Measurements from ENCODE around the gene ECE2.

ECE2 gene

DNA sequence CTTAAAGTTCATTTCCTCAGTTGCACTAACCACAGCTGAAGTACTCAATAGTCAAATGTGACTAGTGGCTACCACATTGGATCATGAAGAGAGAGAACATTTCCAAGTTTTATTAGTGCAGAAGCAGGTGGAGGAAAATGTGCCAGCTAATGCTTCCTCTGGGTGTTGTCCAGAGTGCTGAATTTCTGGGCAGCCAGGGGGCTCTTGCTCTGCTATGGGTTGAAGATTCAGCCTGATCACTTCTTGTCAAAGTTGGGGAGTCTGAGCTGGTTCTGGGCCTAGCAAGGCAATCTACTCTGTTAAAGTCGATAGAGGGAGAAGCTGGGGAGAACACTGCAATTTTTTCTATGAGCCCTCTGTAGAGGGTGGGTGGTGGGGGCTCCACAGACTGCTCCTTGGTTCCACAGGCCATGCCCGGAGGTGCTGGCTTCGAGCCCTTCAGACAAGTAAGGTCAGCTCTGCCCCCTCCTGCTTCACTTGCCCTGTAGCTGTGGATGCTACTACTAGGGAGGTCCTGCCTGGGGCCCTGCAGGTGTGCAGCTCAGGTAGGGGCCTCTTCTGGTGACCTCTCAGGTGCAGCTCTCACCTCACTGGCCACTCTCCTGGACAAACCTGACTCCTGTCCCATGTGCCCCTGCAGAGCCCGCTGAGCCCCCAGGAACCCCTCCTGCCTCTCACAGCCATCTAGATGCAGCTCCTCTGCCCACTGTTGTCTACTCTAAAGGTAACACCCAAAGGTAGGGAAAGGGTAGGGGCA is 35.3 kb upstream of the ECE2 start:
- no peak for DNase-seq (ENCODE audit: low spot score)

DNA sequence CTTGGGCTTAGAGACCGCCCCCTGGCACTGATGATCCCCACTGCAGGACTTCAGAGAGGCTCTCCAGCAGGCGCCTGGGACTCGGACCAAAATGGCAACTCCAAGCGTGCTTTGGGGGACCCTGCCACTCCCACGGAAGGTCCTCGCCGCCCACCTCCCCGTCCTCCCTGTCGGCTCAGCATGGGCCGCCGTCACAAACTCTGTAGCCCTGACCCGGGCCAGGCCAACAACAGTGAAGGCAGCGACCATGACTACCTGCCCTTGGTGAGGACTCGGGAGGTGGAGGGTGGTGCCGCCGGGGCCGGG is 34.7 kb upstream of the ECE2 start:
- DNase-seq (ENCODE audit: low spot score): no peak

DNA sequence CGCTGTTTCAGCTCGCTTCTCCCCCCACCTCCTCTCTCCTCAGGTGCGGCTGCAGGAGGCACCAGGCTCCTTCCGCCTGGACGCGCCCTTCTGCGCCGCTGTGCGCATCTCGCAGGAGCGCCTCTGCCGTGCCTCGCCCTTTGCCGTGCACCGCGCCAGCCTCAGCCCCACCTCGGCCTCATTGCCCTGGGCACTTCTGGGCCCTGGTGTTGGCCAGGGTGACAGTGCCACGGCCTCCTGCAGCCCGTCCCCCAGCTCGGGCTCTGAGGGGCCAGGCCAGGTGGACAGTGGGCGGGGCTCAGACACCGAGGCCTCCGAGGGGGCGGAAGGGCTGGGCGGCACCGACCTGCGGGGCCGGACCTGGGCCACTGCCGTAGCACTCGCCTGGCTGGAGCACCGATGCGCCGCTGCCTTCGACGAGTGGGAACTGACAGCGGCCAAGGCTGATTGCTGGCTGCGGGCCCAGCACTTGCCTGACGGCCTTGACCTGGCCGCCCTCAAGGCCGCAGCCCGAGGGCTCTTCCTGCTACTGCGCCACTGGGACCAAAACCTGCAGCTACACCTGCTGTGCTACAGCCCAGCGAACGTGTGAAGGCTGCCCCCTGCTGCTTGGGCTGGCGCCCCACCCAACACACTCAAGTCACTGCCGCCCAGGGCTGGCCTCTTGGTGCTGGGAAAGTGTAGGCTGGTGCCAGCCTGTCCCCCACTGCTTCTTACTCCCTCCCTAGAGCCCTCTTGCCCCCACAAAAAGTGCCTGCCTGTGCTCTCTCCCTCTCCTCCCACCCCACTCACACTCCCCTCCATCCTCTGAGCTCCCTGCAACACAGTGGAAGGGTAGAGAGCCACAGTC is 34.1 kb upstream of the ECE2 start:
- DNase-seq (ENCODE audit: low spot score): no peak

DNA sequence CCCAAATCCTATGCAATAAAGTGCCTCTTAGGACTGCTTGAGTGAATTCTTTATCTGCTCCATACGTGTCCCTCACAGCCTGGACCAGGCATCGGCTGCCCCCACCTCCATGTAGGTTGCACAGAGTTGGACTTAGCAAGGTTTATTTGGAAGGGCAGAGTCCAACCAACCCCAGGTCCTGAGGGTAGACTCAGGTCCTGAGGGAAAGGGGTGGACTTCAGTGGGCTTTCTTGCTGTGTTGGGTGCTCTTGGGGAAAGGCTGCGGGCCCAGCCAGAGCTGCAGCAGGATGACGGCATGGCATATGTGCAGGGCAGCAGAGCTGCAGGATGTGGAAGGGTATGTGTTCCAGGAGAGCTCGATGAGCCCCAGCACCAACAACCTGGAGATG is 33.5 kb upstream of the ECE2 start:
- DNase-seq (ENCODE audit: low spot score): no peak

DNA sequence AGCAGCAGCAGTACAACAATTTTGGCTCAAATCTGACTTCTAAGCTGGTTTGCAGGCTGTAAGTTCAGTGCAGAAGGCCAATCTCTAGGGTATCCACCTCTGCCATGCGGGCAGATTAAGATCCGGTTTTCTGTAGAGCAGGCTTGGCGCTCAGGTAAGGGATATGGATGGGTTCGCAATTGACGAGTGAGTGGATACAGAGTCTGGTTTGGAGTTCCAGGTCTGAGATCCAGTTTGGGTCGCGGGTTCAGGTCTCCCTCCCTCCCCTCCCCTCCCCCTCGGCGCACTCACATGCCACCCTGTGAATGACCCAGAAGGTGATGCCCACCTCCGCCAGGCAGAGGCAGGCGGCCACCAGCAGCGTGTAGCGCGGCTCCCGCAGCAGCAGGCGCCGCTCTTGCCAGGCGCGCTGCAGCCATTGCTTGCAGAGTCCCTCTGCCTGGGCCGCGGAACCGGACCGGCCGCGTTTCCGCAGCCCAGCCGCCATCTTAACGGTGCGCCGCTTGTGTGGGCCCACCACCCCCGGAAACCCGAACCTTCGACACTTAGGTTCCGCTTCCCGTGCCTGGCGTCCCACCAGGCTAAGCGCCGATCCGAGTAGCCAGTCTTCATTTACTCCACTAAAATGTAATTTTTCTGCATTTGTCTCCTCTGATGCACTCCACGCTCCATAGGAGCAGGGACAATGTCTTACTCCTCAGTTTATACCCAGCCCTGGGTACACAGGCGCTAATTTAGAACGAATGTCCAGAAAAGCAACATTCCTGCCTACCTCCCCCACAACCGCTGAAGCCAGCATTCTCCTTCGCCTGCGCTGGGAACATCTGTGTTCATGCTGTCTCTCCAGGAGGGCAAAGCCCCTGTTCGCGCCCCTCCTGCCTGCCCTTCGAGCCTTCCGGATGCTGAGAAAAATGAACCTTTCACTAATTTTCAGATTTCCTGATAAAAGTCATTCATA is 27.1 kb upstream of the ECE2 start, which contains the start of gene ALG3:
Gene ALG3, minus strand, starts transcription at position 509 of the 958 bp plus-strand sequence. Its CDS starts 22 bp downstream, at position 487.
- DNase-seq (ENCODE audit: low spot score): peak; percentile 89

DNA sequence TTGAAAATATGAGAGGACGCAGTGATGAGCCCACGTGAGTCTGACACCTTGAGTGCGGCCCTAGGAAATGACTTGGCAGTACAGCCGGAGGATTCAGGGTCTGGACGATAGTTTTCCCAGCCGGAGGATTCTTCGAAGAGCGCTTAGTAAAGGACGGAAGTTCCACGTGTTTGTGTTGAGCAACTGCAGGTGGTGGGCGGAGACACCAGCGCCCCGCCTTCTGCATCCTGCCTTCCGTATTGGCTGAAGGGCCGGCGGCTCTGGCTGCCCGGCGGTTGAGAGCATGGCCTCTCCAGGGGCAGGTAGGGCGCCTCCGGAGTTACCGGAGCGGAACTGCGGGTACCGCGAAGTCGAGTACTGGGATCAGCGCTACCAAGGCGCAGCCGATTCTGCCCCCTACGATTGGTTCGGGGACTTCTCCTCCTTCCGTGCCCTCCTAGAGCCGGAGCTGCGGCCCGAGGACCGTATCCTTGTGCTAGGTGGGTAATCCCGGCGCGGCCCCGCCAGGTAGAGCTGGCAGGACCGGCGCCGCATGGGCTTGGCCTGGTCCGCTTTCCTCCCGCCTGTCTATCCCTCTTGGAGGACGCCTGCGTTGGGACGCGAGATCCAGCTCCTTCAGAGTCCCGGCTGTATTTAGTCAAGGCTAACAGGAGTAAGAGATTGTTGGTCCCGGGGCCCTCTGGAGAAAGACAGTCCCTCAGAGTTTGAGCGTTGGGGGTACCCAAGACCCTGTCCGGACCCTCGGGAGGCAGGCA is 26.2 kb upstream of the ECE2 start, which contains the start of gene EEF1AKMT4:
Gene EEF1AKMT4, plus strand, starts transcription at position 261 of the 755 bp plus-strand sequence. Its CDS starts 23 bp downstream, at position 284.
- DNase-seq (ENCODE audit: low spot score): peak; percentile 99

DNA sequence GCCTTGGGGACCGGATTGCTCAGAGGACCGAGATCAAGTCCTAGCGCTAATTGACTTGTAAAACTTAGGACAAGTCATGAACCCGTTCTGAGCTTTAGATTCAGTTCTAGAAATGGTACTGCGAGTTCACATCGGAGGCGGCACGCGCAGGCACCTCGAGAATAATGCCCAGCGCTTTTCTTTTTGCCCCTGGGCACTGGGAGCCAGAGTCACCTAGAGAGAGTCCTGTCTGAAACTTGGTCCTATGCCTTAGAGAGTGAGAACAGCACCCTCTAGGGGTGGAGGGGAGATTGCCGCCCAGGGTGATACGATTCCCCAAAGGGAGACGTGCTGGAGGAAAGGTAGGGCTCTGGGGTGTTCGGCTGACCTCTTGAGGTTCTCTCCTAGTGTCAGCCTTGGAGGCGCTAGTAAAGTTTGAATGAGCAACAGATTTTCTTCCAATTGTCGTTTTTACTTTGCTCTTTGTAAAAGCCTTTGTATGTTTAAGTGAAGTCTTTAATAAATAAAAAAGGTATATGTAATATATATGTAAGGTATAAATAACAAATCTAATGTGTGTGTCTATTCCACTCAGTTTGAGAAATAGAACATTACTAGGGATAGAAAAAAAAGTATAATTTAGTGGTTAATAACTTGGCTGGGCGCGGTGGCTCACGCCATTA is 25.5 kb upstream of the ECE2 start:
- peak; percentile 96 for DNase-seq (ENCODE audit: low spot score)

DNA sequence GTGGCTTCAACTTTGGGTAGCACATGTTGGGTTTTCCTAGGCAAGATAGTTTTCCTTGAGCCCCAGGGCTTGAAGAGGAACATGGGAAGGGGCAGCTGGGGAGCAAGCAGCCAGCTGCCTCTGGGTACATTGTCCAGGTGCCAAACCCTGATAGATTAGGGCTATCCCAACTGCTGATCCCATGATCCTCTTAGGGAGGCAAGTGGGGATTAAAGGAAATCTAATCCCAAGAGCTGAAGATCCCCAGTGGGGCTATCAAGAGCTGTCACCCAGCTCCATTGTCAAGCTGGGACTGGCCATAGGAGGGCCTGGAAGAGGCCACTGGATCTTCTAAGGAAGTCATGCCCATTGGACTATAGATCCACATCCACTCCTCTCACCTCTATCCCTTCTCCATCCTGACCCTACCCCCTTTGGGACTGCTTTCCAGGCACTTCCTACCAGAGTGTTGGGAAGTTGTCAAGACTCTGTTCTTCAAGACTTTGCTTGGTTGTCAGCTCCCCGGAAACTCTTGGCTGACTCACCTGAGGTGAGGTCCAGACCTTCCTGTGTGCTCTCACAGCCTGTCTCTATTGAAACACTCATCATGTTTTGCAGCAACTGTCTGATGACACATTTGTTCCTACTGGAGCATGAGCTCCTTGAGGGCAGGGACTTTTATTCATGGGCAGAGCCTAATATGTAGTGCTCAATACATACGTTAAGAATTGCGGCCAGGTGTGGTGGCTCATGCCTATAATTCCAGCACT is 20.4 kb upstream of the ECE2 start:
- DNase-seq (ENCODE audit: low spot score): no peak

DNA sequence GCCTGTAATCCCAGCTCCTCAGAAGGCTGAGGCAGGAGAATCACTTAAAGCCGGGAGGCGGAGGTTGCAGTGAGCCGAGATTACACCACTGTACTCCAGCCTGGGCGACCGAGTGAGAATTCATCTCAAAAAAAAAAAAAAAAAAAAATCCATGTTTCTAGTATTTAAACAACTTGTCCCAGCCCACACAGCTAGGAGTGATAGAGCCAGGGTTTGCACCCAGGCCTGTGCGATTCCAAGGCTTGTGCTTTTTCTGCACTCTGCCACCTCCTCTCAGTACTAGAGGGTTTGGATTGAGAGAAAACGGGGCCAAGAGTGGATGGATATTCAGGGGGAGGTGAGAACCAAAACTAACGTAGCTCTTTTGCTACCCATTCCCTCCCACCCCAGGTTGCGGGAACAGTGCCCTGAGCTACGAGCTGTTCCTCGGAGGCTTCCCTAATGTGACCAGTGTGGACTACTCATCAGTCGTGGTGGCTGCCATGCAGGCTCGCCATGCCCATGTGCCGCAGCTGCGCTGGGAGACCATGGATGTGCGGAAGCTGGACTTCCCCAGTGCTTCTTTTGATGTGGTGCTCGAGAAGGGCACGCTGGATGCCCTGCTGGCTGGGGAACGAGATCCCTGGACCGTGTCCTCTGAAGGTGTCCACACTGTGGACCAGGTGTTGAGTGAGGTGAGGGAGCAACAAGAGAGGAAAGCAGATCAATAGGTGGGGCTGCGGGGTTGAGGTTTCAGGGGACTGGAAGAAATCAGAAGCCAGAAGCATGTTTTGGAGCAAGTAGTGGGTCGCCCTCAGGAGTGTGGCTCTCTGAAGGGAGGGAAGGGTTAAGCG is 18.5 kb upstream of the ECE2 start:
- no peak for DNase-seq (ENCODE audit: low spot score)

DNA sequence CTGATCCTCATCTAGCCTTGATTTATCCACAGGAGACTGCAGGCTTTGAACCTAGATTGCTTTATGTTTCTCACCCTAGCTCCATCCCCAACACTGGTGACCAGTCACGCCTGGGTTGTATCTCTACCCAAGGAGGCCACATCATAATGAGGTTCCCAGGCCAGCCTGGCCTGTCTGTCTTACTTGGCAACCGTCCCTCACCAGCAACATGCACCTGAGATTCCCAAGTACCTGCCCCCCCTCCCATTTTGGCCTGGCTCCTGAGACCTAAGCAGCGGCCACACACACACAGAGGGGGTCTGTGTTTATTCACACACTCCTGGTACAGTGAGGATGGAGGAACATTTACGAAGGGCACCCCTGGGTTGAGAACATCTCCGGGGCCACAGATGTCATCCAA is 16.9 kb upstream of the ECE2 start:
- DNase-seq (ENCODE audit: low spot score): no peak

DNA sequence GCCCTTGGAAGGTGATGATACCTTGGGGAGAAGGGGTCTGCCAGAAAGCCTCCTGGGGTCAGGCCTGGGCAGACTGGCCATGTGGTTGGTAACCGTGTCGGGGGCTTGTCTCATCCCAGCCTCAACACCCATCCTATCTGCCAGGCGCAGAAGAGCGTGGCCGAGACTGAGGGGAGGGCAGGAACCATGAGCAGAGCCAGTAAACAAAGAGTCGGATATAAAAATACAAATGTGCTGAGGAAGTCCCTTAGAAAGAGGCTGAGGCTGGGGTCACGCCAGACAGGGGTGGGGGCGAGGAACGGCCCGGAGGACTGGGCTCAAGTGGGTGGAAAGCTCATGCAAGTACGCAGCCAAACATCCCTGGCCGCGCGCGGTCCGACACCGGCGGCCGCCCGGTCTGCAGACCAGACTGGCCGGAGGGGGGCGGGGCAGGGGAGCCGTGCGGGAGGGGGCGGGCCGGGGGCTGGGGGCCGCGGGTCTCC is 16.4 kb upstream of the ECE2 start:
- DNase-seq (ENCODE audit: low spot score): no peak

DNA sequence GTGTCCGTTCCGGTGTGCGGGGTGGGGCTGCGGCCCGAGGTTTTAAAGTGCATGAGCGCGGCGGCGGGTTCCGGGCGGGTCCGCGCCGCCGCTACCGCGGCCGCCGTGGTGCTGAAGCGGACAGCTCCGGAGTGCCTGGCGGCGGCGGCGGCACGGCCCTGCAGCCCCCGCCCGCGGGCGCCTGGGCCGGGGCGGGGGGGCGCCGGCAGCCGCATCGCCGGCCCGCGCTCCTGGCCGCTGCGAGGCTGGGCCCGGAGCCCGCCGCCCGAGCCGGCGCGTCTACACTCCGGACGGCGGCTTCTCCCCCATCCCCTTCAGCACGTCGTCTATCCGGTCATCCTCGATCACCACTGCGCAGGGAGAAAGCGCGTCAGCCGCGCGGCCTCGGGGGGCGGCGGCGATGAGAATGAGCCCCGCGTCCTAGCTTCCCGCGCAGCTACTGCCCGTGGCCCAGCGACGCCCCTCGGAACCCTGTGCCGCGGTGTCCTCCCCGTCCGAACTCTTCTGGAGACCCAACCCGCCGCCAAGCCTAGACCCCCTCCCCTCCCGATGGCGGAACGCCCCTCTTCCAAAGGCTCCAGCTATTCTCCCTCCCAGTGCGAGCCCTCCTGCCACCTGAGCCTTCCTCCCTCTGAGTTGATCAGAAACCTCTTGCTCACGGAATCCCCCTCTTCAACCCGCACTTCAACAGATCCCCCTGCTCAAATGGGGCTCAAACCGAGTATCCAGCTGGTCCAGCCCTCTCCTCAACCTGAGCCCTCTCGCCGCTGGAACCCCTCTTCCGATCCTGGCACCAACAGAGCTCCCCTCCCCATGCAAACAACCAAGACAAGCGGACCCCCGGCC is 15.7 kb upstream of the ECE2 start:
- peak; percentile 47 for DNase-seq (ENCODE audit: low spot score)

DNA sequence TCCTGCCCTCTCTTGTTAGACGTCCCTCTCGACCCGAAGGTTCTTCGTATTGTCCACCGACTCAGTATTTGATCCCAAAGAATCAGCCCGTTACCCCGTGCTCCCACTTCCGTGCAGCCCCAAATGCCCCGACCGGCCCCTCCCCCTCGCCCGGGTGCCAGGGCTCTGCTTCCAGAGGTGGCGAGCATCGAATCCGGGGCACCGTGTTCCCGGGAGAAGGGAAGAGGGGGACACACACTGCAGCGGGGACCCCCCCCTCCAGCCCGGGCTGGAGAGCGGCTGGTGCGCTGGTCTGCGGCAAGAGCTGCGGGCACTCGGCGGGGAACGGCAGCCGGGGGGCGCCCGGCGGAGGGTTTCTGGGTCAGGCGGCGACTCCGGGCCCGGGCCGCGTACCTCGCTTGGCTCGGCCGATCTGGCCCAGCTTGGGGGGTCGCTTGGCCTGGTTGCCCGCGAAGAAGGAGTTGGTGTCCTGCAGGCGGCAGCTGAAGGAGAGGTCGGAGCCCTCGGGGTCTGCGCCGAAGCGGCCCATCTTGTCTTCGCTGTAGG is 15.0 kb upstream of the ECE2 start:
- peak; percentile 39 for DNase-seq (ENCODE audit: low spot score)

DNA sequence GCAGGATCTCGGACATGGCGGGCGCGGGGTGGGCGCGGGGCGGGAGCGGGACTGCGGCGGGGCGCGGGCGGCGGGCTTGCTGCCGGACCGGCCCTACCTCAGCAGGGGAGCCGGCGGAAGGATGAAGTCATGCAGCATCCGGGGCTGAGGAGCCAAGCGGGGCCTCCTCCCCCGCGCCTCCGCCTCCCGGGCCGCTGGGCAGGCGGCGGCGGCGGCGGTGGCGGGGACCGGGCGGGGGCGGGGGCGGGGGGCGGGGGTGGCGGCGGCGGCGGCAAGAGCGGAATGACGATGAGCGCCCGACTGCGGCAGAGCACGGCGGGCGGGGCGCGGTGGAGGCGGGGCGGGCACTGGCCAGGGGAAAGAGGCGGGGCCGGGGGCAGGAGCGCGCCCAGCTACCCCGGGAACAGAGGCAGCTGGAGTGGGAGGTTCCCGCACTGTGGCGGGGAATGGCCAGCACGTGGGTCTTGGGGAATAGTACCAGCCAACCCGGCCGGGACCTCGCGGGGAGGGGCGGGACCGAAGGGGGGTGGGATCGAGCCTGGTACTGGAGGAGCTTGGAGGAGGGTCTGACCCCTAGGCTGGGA is 14.5 kb upstream of the ECE2 start, which contains the start of gene CAMK2N2:
Gene CAMK2N2, minus strand, starts transcription at position 284 of the 584 bp plus-strand sequence. Its CDS starts 268 bp downstream, at position 16.
- peak; percentile 97 for DNase-seq (ENCODE audit: low spot score)

DNA sequence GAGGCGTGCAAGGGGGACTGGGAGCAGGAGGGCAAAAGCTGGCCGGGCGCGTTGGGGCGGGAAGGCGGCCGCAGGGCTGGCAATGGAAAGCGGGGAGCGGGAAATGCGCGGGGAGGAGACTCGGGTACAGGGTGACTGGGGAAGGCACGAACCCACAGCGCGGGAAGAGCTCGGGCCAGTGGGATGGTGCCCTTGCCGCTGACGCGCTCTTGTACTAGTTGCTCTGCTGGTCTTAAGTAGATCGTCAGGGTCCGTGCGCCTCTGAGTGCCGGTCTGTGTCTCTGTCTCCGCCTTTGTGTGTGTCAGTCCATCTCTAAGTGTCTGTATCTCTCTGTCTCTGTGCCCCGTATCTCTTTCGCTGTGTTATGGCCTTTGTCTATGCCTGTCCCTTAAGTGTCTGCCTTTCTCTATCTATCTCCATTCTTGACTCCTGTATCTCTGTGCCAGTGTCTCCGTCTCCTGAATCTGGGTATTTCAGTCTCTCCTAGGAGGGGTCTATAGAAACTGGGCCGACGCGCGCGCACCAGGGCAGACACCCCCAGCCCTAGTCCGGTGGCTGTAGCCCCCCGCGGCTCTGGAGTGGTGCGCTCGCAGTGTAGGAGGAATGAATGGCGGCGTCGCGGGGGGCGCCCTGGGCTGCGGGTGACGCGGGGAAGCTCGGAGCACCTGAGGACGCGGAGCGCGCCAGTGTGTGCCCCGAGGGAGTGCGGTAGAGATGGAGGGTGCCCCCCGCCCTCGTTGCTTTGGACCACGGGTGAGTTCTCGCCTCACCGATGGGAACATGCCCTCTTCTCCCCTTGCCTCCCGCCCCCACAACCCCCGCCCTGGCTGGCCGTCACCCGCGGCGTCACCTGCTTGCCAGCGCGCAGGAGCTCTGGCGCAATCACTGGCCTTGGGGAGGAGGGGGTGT is 13.7 kb upstream of the ECE2 start:
- DNase-seq (ENCODE audit: low spot score): no peak

DNA sequence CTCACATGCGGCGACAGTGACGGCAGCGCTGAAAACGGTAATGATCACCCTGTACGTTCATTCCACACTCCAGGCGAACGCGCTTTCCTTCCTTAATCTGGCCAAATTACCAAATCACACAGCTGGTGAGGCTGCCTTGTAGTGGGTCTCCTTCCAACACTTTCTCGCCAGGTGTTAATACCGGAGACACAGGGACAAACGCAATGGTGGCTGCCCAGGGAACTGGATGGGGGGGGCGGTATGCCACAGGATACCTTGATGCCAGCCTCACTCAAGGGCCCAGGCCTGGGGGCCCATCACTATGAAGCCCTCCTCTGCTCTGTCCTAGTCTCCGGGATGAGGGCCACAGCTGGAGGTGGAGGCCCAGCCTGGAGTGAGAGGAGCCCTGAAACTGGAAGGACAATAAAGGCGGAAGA is 13.1 kb upstream of the ECE2 start:
- no peak for DNase-seq (ENCODE audit: low spot score)

All from SK-N-DZ (cell line).